Astrocyte (in vitro differentiated cells and primary cell): ENCODE data around the gene FASN. TPM values are rescaled to one million over a fixed set of nuclear protein-coding genes. Genes with fewer than 3 reads are reported as not detected.

Experiments
- DNase-seq: peaks from one replicate; pipeline ENCODE4 v3.0.0-alpha.2; 2010; ENCODE audit warnings: low read depth
- FAIRE-seq: peaks from 2 replicates; lab custom pipeline; 2011; peaks lifted over from hg19 to GRCh38; lab: Jason Lieb, UNC
- H2AFZ ChIP-seq: 2 replicates; pipeline ENCODE4 v1.6.0; 2012; ENCODE audit warnings: low read depth, low read length, inconsistent platforms
- H3K27ac ChIP-seq: 2 replicates; pipeline ENCODE4 v1.5.1; 2011; ENCODE audit warnings: low read depth, low read length, inconsistent platforms
- H3K27me3 ChIP-seq: 2 replicates; pipeline ENCODE4 v1.6.0; 2011; ENCODE audit warnings: low read length, inconsistent platforms; ENCODE audit not compliant: insufficient read depth
- H3K36me3 ChIP-seq: 2 replicates; pipeline ENCODE4 v1.5.1; 2011; ENCODE audit warnings: low read length, inconsistent platforms; ENCODE audit not compliant: insufficient read depth
- H3K4me1 ChIP-seq: 2 replicates; pipeline ENCODE4 v1.5.1; 2011; ENCODE audit warnings: low read length, inconsistent platforms; ENCODE audit not compliant: insufficient read depth
- H3K4me2 ChIP-seq: 2 replicates; pipeline ENCODE4 v1.6.0; 2012; ENCODE audit warnings: low read length, inconsistent platforms
- H3K4me3 ChIP-seq: 2 replicates; pipeline ENCODE4 v1.5.1; 2011; ENCODE audit warnings: low read depth, mild to moderate bottlenecking, low read length, inconsistent platforms; ENCODE audit not compliant: insufficient read depth
- H3K79me2 ChIP-seq: 2 replicates; pipeline ENCODE4 v1.6.0; 2012; ENCODE audit warnings: mild to moderate bottlenecking, low read length, inconsistent platforms; ENCODE audit not compliant: insufficient read depth
- H3K9ac ChIP-seq: 2 replicates; pipeline ENCODE4 v1.6.0; 2012; ENCODE audit warnings: mild to moderate bottlenecking, low read length, inconsistent platforms
- H3K9me3 ChIP-seq: 2 replicates; pipeline ENCODE4 v1.5.1; 2012; ENCODE audit warnings: low read depth, mild to moderate bottlenecking, low read length, inconsistent platforms; ENCODE audit not compliant: insufficient read depth
- H4K20me1 ChIP-seq: 2 replicates; pipeline ENCODE4 v1.6.0; 2012; ENCODE audit warnings: low read length, inconsistent platforms; ENCODE audit not compliant: insufficient read depth
- H3K27ac Mint-ChIP-seq: one replicate; pipeline ENCODE4 v1.8.0; 2021; ENCODE audit warnings: mild to moderate bottlenecking, mixed read lengths; ENCODE audit not compliant: unreplicated experiment
- H3K27me3 Mint-ChIP-seq: one replicate; pipeline ENCODE4 v1.8.0; 2021; ENCODE audit warnings: low read depth, mixed read lengths; ENCODE audit not compliant: unreplicated experiment
- H3K36me3 Mint-ChIP-seq: one replicate; pipeline ENCODE4 v1.8.0; 2021; ENCODE audit warnings: low read depth, mixed read lengths; ENCODE audit not compliant: unreplicated experiment
- H3K4me1 Mint-ChIP-seq: one replicate; pipeline ENCODE4 v1.8.0; 2021; ENCODE audit warnings: low read depth, mixed read lengths; ENCODE audit not compliant: unreplicated experiment
- H3K4me3 Mint-ChIP-seq: one replicate; pipeline ENCODE4 v1.8.0; 2021; ENCODE audit warnings: mild to moderate bottlenecking, moderate library complexity, mixed read lengths; ENCODE audit not compliant: unreplicated experiment
- H3K9me3 Mint-ChIP-seq: one replicate; pipeline ENCODE4 v1.8.0; 2021; ENCODE audit warnings: mild to moderate bottlenecking, mixed read lengths; ENCODE audit not compliant: unreplicated experiment
- CTCF ChIP-seq: IDR thresholded peaks from 2 replicates; pipeline ENCODE4 v1.5.1; 2011; ENCODE audit warnings: low read depth, mild to moderate bottlenecking, inconsistent platforms, low read length, moderate library complexity; ENCODE audit not compliant: insufficient read depth
- EZH2 ChIP-seq: IDR thresholded peaks from 2 replicates; pipeline ENCODE4 v1.6.1; 2012; ENCODE audit warnings: mild to moderate bottlenecking, low read length, inconsistent platforms; ENCODE audit not compliant: insufficient read depth
- total RNA-seq: library from RNA; stranded (reverse); gene quantifications from 2 replicates; pipeline ENCODE4 v1.2.1, GENCODE V29; 2021

FASN gene
- total RNA-seq, 1 donor from 2014 or later = 203 TPM

GRCh38 chr17:82114447-82114846 lies 16.4 kb upstream of the FASN start:
- Histone ChIP-seq H3K9me3 (no peaks in the 10 kb centered on the region), H3K36me3 (no peaks in the 10 kb centered on the region), H4K20me1 (peaks cover 12% of the 10 kb centered on the region), H2AFZ (no peak overlapping the region), H3K9ac (no peak overlapping the region), H3K79me2 (no peaks in the 10 kb centered on the region), H3K4me1 (no peaks in the 10 kb centered on the region), H3K27ac (no peak overlapping the region), H3K27me3 (no peaks in the 10 kb centered on the region), H3K4me2 (no peak overlapping the region), H3K4me3 (no peak overlapping the region)
- H3K36me3 Mint-ChIP-seq = peaks cover 14% of the 10 kb centered on the region
- H3K9me3 Mint-ChIP-seq = no peaks in the 10 kb centered on the region
- DNase-seq = no peak
- H3K4me1 Mint-ChIP-seq = peaks cover 14% of the 10 kb centered on the region
- FAIRE-seq = no peak
- no peaks in the 10 kb centered on the region for H3K27me3 Mint-ChIP-seq
- no peak overlapping the region for H3K27ac Mint-ChIP-seq
- H3K4me3 Mint-ChIP-seq = no peak overlapping the region
- no peak for TF ChIP-seq CTCF
- TF ChIP-seq EZH2 = no peak

- no peak overlapping the region for H3K4me3 ChIP-seq
- H3K4me1 ChIP-seq = no peaks in the 10 kb centered on the region
- FAIRE-seq = no peak
- no peak overlapping the region for H3K9ac ChIP-seq
- DNase-seq = no peak
- no peak overlapping the region for H3K27ac ChIP-seq
- no peaks in the 10 kb centered on the region for H3K9me3 ChIP-seq
- H3K36me3 Mint-ChIP-seq = peaks cover 14% of the 10 kb centered on the region
- H3K4me1 Mint-ChIP-seq = peaks cover 10% of the 10 kb centered on the region
- H3K79me2 ChIP-seq = no peaks in the 10 kb centered on the region
- H3K27me3 ChIP-seq = no peaks in the 10 kb centered on the region
- H3K27me3 Mint-ChIP-seq = no peaks in the 10 kb centered on the region
- H3K4me3 Mint-ChIP-seq = no peak overlapping the region
- H3K4me2 ChIP-seq = no peak overlapping the region
- no peaks in the 10 kb centered on the region for H3K9me3 Mint-ChIP-seq
- no peak for TF ChIP-seq EZH2
- TF ChIP-seq CTCF = no peak
- H3K27ac Mint-ChIP-seq = peak overlapping the region; percentile 12
- H4K20me1 ChIP-seq = peaks cover 12% of the 10 kb centered on the region
- H2AFZ ChIP-seq = no peak overlapping the region
- no peaks in the 10 kb centered on the region for H3K36me3 ChIP-seq
Observed at GRCh38 chr17:82113941-82114340, 15.9 kb upstream of the FASN start.

- TF ChIP-seq CTCF (no peak), EZH2 (no peak)
- Histone ChIP-seq H3K9me3 (no peaks in the 10 kb centered on the region), H3K27me3 (no peaks in the 10 kb centered on the region), H3K4me1 (no peaks in the 10 kb centered on the region), H4K20me1 (peaks cover 12% of the 10 kb centered on the region), H3K27ac (no peak overlapping the region), H3K9ac (no peak overlapping the region), H2AFZ (no peak overlapping the region), H3K36me3 (no peaks in the 10 kb centered on the region), H3K79me2 (no peaks in the 10 kb centered on the region), H3K4me2 (no peak overlapping the region), H3K4me3 (no peak overlapping the region)
- DNase-seq = no peak
- Mint-ChIP-seq H3K36me3 (peaks cover 14% of the 10 kb centered on the region), H3K27ac (no peak overlapping the region), H3K27me3 (no peaks in the 10 kb centered on the region), H3K4me1 (peaks cover 6% of the 10 kb centered on the region), H3K4me3 (no peak overlapping the region), H3K9me3 (no peaks in the 10 kb centered on the region)
- FAIRE-seq = no peak
Observed at GRCh38 chr17:82113422-82113821, 15.4 kb upstream of the FASN start.
